Smooth muscle cell (in vitro differentiated cells): ENCODE measurements around the gene TMEM134. TPM values are rescaled to one million over a fixed set of nuclear protein-coding genes. Genes with fewer than 3 reads are reported as not detected.

Experiments
- DNase-seq: peaks from one replicate; lab custom pipeline; 2025; ENCODE audit not compliant: unreplicated experiment; lab: John Stamatoyannopoulos, UW
- H2AFZ ChIP-seq: fragments of 200-600 bp; sonication (generic); 2 replicates; pipeline ENCODE4 v1.6.0; 2016; ENCODE audit warnings: antibody characterized with exemption, low read depth, mild to moderate bottlenecking
- H3F3A ChIP-seq: fragments of 200-600 bp; sonication (generic); 2 replicates; pipeline ENCODE4 v1.6.0; 2017; ENCODE audit warnings: antibody characterized with exemption, low read depth
- H3K27ac ChIP-seq: fragments of 200-600 bp; sonication (generic); 2 replicates; pipeline ENCODE4 v1.5.1; 2016; ENCODE audit warnings: low read depth, mild to moderate bottlenecking
- H3K27me3 ChIP-seq: fragments of 200-600 bp; sonication (generic); 2 replicates; pipeline ENCODE4 v1.6.1; 2016; ENCODE audit warnings: low read depth, mild to moderate bottlenecking
- H3K36me3 ChIP-seq: fragments of 200-600 bp; sonication (generic); 2 replicates; pipeline ENCODE4 v1.5.1; 2016; ENCODE audit warnings: low read depth
- H3K4me1 ChIP-seq: fragments of 200-600 bp; sonication (generic); 2 replicates; pipeline ENCODE4 v1.5.1; 2016; ENCODE audit warnings: low read depth
- H3K4me2 ChIP-seq: fragments of 200-600 bp; sonication (generic); 2 replicates; pipeline ENCODE4 v1.6.0; 2016; ENCODE audit warnings: mild to moderate bottlenecking
- H3K4me3 ChIP-seq: fragments of 200-600 bp; sonication (generic); 2 replicates; pipeline ENCODE4 v1.5.1; 2016; ENCODE audit warnings: mild to moderate bottlenecking
- H3K79me2 ChIP-seq: fragments of 200-600 bp; sonication (generic); 2 replicates; pipeline ENCODE4 v1.6.0; 2016; ENCODE audit warnings: low read depth, mild to moderate bottlenecking
- H3K9ac ChIP-seq: fragments of 200-600 bp; sonication (generic); 2 replicates; pipeline ENCODE4 v1.6.0; 2016; ENCODE audit warnings: low read depth
- H3K9me3 ChIP-seq: fragments of 200-600 bp; sonication (generic); replicated peaks from 2 replicates; pipeline ENCODE4 v1.5.1; 2016; ENCODE audit warnings: low read depth
- H4K20me1 ChIP-seq: fragments of 200-600 bp; sonication (generic); 2 replicates; pipeline ENCODE4 v1.6.0; 2016; ENCODE audit warnings: low read depth
- CTCF ChIP-seq: fragments of 200-600 bp; sonication (generic); IDR thresholded peaks from 2 replicates; pipeline ENCODE4 v1.5.1; 2017; ENCODE audit warnings: borderline replicate concordance, mild to moderate bottlenecking, antibody characterized with exemption; ENCODE audit not compliant: insufficient read depth, poor library complexity, severe bottlenecking
- WGBS: methylation state at CpG from one replicate; pipeline ENCODE4 v1.1.7; 2016; ENCODE audit warnings: low lambda C conversion rate; 5-methylcytosine and 5-hydroxymethylcytosine counted together
- polyA plus RNA-seq: library from polyadenylated mRNA; unstranded; fragments of >200 nt; fragmentation: Nextera tagmentation; extraction: Ambion mirVana; gene quantifications from 2 replicates; pipeline ENCODE4 v1.2.1, GENCODE V29; 2016
- total RNA-seq: library from RNA; depleted of rRNA; stranded (reverse); fragments of >200 nt; gene quantifications from 2 replicates; pipeline ENCODE4 v1.2.3, GENCODE V29; 2014

The TMEM134 gene
- total and polyA plus RNA-seq, 2 experiments from 2014 or later = 114 to 135 TPM

DNA sequence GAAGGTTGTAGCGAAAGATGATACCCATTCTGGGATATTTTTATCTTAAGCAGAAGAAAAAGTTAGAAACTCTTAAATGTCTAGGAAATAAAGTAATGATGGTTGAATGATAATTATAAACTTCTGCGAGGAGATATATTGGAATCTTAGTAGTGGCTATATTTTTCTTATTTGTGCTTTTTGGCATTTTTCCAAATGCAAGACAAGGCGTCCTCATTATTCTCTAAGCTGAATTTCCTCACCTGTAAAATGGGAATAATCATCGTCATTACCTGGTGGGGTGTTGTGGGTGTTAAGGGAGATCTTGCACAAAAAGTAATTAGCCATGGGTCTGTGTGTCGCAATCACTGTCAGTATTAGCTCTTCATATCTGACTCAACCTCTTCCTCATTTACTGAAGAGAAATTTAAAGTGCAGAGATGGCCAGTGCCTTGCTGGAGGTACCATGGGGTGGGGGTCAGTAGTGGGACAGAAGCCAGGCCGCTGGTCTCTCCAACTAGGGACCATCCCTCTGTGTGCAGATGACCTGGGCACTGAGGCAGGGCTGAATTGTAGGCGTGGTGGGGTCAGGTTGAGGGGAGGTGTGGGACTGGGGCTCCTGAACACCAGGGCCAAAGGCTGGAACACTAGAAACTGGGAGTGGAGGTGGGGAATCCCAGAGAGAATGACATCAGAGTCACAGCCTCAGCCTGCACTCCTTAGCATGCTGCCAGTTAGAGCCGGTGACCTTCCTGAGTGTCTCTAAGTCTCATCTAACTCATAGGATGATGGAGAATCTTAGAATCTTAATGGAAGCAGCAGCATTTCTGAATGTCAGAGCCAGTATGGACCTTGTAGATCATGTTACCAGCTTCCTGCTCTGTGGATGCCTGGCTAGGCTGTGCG is 32.0 kb upstream of the TMEM134 start:
- WGBS = 97% methylated on average over 9 of the region's 9 CpGs
- H3K4me1 ChIP-seq = peaks cover 16% of the 10 kb centered on the region
- H3K36me3 ChIP-seq = no peaks in the 10 kb centered on the region
- H3K79me2 ChIP-seq = peaks cover 14% of the 10 kb centered on the region
- no peak for DNase-seq
- H3K27ac ChIP-seq = no peak overlapping the region
- no peaks in the 10 kb centered on the region for H3K9me3 ChIP-seq
- H3K4me2 ChIP-seq = no peak overlapping the region
- no peak overlapping the region for H2AFZ ChIP-seq
- no peak overlapping the region for H3K9ac ChIP-seq
- H4K20me1 ChIP-seq = peaks cover 18% of the 10 kb centered on the region
- no peak overlapping the region for H3K4me3 ChIP-seq
- H3K27me3 ChIP-seq = no peaks in the 10 kb centered on the region
- no peak for TF ChIP-seq CTCF
- no peaks in the 10 kb centered on the region for H3F3A ChIP-seq

GRCh38 chr11:67500484-67500821 is 31.4 kb upstream of the TMEM134 start:
- no peak overlapping the region for H3K9ac ChIP-seq
- H4K20me1 ChIP-seq = peaks cover 18% of the 10 kb centered on the region
- H3K4me3 ChIP-seq = no peak overlapping the region
- no peak overlapping the region for H3K4me2 ChIP-seq
- no peaks in the 10 kb centered on the region for H3K36me3 ChIP-seq
- H3K27me3 ChIP-seq = no peaks in the 10 kb centered on the region
- no peak for TF ChIP-seq CTCF
- peaks cover 12% of the 10 kb centered on the region for H3K4me1 ChIP-seq
- peaks cover 14% of the 10 kb centered on the region for H3K79me2 ChIP-seq
- DNase-seq = no peak
- 100% methylated on average over 1 of the region's 1 CpG for WGBS
- no peaks in the 10 kb centered on the region for H3F3A ChIP-seq
- H3K27ac ChIP-seq = no peak overlapping the region
- H3K9me3 ChIP-seq = no peaks in the 10 kb centered on the region
- H2AFZ ChIP-seq = no peak overlapping the region

GRCh38 chr11:67499808-67500483 is 30.9 kb upstream of the TMEM134 start:
- no peak for DNase-seq
- H3K9ac ChIP-seq = no peak overlapping the region
- H3K36me3 ChIP-seq = no peaks in the 10 kb centered on the region
- H3F3A ChIP-seq = no peaks in the 10 kb centered on the region
- no peaks in the 10 kb centered on the region for H3K27me3 ChIP-seq
- H4K20me1 ChIP-seq = peaks cover 18% of the 10 kb centered on the region
- peaks cover 14% of the 10 kb centered on the region for H3K79me2 ChIP-seq
- H3K9me3 ChIP-seq = no peaks in the 10 kb centered on the region
- H3K4me2 ChIP-seq = no peak overlapping the region
- H3K4me3 ChIP-seq = no peak overlapping the region
- over 99% methylated on average over 21 of the region's 26 CpGs for WGBS
- H2AFZ ChIP-seq = no peak overlapping the region
- no peak overlapping the region for H3K27ac ChIP-seq
- TF ChIP-seq CTCF = no peak
- peaks cover 10% of the 10 kb centered on the region for H3K4me1 ChIP-seq
